ENCODE measurements around the gene RARS2.

RARS2 gene

GRCh38 chr6:87572883-87573282 is 16.9 kb downstream of the RARS2 start:
- DNase-seq = no peak

- DNase-seq = no peak
Observed at GRCh38 chr6:87572021-87572420, 17.8 kb downstream of the RARS2 start.

GRCh38 chr6:87561017-87561416 is 28.8 kb downstream of the RARS2 start:
- no peak for DNase-seq

GRCh38 chr6:87558446-87558845 is 31.3 kb downstream of the RARS2 start:
- no peak for DNase-seq

GRCh38 chr6:87555506-87555905 is 34.3 kb downstream of the RARS2 start:
- no peak for DNase-seq

GRCh38 chr6:87553159-87553765 is 36.5 kb downstream of the RARS2 start:
- no peak for DNase-seq

GRCh38 chr6:87551799-87552198 is 38.0 kb downstream of the RARS2 start:
- no peak for DNase-seq

- no peak for DNase-seq
Observed at GRCh38 chr6:87544474-87544735, 45.4 kb downstream of the RARS2 start.

- no peak for DNase-seq
Observed at GRCh38 chr6:87543696-87544473, 45.9 kb downstream of the RARS2 start.

GRCh38 chr6:87541744-87542143 is 48.0 kb downstream of the RARS2 start:
- DNase-seq = no peak

GRCh38 chr6:87541041-87541440 is 48.7 kb downstream of the RARS2 start:
- DNase-seq = no peak

GRCh38 chr6:87540539-87540938 is 49.2 kb downstream of the RARS2 start:
- DNase-seq = no peak

- DNase-seq = no peak
Observed at GRCh38 chr6:87539554-87539953, 50.2 kb downstream of the RARS2 start.

GRCh38 chr6:87538510-87539260 is 51.1 kb downstream of the RARS2 start:
- no peak for DNase-seq

- no peak for DNase-seq
Observed at GRCh38 chr6:87534377-87535047, 55.3 kb downstream of the RARS2 start.

- DNase-seq = no peak
Observed at GRCh38 chr6:87529221-87529620, 60.6 kb downstream of the RARS2 start.

- no peak for DNase-seq
Observed at GRCh38 chr6:87522686-87523085, 67.1 kb downstream of the RARS2 start.

- DNase-seq = no peak
Observed at GRCh38 chr6:87518453-87518852, 71.3 kb downstream of the RARS2 start.

- DNase-seq = no peak
Observed at GRCh38 chr6:87514831-87515230, 75.0 kb downstream of the RARS2 start.

- DNase-seq = no peak
Observed at GRCh38 chr6:87504441-87504840, 85.3 kb downstream of the RARS2 start.

GRCh38 chr6:87501809-87502572 is 87.8 kb downstream of the RARS2 start:
- DNase-seq = no peak

GRCh38 chr6:87498048-87498447 is 91.7 kb downstream of the RARS2 start:
- DNase-seq = no peak

Measured in NCI-H82 (cell line).